Measurements from ENCODE around the gene FHIT.

DNA sequence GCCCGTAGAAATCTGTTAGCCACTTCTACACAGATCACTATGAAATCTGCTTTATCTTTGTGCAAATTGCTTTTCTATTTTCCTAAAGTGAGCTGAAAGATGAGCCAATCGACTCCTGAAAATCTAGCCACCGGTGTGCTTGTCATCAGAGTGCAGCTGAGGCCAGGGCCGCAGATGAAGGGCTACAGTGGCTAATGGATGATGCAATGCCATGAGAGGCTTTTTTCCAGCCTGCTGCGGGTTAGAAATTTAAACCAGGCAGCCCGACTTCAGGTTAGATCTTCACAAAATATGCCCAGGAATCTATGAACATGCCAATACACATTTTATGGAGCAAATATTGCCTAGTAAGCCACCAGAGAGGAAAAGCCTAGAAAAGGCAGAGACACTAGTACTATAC lies 1253.2 kb downstream of the FHIT start:
- TF ChIP-seq YY1 (IDR thresholded peaks at IDR 0.05; ENCODE audit: insufficient read depth, insufficient read length) (no peak), ZNF274 (IDR thresholded peaks at IDR 0.05; ENCODE audit: low read depth, low read length) (no peak), SUZ12 (IDR thresholded peaks at IDR 0.05; ENCODE audit: extremely low read depth, insufficient read depth, insufficient read length) (no peak)
